Fibroblast of gingiva (primary cell): ENCODE data around the gene HGFAC.
A peak's percentile ranks its signal among the peaks of the same experiment; 100 is the strongest.

Source experiments
- DNase-seq: peaks from one replicate; pipeline ENCODE4 v3.0.0-alpha.2; 2011; ENCODE audit warnings: low read depth

Gene HGFAC

DNA sequence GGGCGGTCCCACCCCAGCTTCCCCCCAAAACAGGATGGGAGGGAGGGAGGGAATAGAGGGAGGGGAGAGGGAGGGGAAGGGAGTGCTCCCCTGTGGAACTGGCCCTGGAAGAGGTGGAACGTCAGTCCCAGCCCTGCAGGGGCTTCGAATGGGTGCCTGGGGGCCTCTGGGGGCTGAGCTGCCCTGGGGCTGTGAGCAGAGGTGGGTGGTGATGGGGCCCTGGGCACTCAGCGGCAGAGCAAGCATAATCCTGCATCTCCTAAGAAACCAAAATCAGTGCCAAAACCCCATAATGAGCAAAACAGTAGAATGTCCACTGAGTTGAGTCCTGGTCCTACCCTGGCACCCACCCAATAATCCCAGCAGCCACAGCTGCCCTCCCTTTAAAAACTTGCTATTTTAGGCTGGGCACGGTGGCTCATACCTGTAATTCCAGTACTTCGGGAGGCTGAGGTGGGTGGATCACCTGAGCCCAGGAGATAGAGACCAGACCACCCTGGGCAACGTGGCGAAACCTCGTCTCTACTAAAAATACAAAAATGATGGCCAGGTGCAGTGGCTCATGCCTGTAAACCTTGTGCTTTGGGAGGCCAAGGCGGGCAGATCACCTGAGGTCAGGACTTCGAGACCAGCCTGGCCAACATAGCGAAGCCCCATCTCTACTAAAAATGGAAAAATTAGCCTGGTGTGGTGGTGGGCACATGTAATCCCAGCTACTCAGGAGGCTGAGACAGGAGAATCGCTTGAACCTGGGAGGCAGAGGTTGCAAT is 32.4 kb downstream of the HGFAC start:
- DNase-seq, result no peak

GRCh38 chr4:3475041-3475712 is 33.4 kb downstream of the HGFAC start:
- DNase-seq, result no peak

GRCh38 chr4:3475713-3476260 is 34.0 kb downstream of the HGFAC start:
- no peak for DNase-seq

DNA sequence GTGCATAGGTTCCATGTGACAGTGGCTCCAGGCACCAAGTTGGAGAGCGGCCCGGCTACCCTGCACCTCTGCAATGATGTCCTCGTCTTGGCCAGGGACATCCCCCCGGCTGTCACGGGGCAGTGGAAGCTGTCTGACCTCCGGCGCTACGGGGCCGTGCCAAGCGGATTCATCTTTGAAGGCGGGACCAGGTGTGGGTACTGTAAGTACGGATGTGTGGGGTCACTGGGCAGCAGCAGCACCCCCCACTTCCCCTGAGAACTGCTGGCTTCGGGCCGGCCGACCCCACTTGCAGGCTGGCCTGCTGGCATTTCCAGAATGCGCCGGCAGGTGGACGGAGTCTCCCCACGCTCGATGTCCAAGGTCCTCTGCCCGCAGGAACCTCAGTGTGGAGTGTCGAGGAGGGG is 34.6 kb downstream of the HGFAC start:
- DNase-seq, result no peak

DNA sequence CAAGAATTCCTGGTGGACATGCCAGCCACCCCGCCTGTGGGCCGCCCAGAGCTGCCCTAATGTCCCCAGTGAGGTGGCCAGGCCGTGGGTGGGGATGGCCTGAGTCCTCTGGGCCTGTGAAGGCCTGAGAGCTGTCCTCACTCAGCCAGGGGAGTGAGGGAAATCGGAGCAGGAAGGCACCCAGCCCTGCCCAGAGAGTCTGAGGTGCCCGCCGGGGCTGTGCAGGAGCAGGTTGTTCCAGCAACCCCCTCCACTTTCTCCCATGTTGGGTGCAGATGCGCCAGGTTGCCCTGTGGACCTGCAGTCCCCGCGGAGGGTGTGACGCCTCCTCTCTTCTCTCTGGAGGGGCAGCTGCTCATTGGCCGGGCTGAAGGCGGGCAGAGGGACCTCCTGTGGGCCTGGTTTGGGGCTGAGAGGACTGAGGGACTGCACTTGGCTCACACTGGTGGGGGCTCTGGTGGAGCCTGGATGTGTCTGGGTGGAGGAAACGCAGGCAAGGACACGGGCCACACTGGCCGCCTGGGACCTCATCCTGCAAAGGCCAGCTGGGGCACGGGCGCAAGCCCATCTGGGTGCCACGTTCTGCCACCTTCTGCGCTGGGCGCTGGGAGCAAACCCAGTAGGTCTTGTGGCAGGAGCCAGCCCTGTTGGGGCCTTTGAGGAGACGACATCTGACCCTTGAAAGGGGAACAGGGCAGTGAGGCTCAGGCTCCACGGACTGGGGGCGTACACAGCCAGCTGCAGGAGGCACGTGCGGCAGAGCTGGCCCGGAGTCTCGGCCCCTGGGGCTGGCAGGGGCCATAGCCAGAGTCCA is 35.4 kb downstream of the HGFAC start:
- DNase-seq, result no peak

DNA sequence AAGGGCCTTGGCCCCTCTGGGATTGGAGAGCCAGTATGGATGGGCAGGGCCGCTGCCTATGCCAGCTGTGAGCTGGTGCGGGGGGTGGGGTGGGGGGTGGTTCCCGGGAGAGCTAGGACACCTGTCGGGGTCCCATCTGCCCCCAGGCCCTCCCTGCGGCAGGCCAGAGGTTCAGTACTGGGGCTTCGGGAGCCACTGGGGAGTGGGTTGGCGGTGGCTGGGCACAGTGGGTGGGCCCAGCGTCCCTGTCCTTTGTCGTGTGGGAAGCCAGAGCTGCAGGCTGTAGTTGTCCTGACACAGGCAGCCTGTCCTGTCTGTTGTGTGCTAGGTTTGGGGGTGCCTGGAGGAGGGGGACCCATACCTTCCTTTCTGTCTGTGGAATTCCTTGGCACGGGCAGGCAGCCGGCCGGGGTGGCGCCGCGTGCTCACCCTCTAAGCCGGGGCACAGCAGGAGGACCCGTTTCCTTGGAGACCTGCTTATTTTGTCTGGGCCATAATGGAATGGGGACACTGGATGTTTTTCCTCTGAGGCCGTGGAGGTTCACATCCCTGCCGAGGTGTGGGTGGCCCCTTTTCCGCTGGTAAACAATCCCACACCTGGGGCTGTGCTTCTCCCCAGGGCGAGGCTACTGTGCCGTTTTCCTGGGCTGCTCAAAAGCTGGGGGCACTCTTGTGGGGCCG is 36.1 kb downstream of the HGFAC start:
- DNase-seq, result no peak

DNA sequence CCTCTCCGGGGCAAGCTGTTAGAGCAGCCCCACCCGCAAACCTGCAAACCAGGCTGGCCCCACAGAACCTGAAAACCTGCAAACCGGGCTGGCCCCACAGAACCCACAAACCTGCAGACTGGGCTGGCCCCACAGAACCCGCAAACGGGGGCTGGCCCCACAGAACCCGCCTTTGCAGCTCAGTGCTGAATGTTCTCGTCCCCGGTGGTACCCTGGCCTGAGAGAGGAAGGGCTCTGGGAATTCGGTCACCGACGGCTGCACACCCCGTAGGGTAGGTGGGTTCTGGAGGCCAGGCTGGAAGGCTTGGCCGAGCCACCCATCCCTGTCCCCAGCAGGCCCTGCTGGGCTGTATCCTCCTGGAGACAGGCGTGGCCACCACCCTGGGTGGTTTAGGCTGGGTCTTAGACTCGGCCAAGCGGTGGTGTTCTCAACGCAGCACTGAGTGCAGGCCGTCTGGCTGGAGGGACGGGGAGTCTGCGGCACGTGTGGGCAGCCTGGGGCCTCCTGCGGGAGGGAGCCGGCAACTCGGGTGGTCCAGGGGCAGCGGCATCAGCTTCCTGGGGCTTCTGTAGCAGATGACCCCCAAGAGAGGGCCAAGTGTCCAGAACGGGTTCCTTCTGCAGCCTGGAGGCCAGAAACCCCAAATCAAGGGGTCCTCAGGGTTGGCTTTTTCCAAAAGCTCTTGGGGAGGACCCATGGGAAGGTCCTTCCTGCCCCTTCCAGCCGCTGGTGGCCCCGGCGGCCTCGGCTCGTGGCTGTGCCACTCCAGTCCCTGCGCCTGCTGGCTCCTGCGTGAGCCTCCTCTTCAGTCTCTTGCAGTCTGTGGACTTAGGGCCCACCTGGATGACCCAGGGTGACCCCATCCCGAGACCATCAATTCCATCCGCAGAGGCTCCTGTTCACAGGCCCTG is 36.9 kb downstream of the HGFAC start:
- no peak for DNase-seq

DNA sequence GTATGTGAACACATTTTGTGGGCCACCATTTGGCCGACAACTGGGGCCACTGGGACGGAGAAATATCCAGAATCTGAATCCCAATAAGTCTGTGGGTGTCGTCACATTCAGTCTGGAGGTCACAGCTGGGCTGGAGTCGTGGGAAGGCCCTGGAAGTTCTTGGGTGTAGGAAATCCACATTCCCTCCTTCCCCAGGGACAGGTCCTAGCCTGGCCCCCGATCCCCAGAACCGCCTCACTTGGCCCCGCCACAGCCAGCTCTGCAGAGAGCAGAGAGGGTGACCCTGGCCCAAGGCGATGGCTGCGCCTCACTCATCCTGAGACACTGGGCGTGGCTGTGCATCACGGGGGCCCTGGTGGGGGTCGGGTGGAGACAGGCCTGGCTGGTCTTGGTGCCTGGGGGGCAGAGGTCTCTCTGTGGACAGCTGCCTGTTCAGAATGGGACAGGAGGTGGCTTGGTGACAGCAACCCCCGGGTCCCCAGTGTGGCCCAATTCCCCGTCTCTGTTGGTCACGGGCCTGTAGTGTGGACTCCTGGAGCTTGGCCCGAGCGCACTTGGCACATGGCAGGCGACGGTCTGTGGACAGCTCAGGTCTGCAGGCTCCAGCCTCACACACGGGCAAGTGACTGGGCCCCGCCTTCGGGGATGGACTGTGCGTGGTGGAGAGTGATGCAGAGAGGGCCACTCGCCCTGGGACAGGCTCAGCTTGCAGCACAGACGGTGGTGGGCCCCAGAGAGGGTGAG is 37.8 kb downstream of the HGFAC start:
- DNase-seq, result no peak

- peak; percentile 58 for DNase-seq
These were observed 38.9 kb downstream of the HGFAC start for GRCh38 chr4:3480528-3481112.

- DNase-seq, result no peak
These were observed 39.4 kb downstream of the HGFAC start for GRCh38 chr4:3481113-3481531.

DNA sequence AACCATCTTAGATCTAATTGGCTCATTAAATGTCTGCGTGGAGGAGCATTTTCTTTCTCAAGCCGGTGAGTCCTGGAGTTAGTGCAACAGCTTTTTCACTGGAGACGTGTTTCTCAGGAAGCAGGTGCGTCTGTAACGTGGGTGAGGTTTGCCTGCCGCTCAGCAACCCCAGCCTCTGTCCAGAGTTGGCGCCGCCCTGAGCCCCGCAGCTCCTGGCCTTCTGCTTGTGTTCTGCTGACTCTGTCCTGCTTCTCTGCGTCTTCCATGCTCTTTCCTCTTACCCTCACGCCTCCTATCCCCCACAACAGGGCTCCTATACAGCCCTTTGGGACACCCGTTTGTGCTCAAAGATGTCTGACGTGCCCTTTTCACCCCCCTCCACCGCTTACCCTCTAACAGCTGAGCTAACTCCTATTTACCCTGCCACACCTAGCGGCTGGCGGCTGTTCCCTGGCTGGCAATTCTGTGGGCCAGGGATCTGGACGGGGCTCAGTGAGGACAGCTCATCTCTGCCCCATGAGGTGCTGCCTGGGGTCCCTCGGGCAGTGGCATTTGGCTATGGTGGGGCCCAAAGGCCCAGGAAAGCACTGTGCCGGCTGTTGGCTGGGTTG is 40.1 kb downstream of the HGFAC start:
- DNase-seq, result no peak

GRCh38 chr4:3482707-3483106 is 40.9 kb downstream of the HGFAC start:
- no peak for DNase-seq

DNA sequence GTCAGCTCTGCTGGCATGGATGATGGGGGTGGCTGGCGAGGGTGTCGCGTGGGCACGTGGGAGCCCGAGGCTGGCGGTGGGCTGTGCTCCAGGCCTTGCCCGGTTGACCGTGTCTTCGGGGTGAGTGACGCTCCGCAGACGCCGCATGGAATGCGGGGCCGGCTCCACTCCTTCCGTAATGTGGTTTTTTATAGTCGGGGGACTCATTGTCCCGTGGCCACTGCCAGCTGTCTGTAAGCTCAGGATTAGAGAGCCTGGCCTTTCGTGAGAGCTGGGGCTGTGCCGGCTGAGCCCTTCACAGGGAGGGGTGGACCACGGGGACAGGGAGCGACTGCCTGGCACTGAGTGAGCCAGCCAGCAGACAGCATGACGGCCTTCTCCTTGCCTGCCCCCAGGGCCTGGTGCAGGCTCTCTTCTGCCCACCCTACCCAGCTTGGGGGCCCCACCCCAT is 41.7 kb downstream of the HGFAC start:
- DNase-seq, result peak; percentile 19

DNA sequence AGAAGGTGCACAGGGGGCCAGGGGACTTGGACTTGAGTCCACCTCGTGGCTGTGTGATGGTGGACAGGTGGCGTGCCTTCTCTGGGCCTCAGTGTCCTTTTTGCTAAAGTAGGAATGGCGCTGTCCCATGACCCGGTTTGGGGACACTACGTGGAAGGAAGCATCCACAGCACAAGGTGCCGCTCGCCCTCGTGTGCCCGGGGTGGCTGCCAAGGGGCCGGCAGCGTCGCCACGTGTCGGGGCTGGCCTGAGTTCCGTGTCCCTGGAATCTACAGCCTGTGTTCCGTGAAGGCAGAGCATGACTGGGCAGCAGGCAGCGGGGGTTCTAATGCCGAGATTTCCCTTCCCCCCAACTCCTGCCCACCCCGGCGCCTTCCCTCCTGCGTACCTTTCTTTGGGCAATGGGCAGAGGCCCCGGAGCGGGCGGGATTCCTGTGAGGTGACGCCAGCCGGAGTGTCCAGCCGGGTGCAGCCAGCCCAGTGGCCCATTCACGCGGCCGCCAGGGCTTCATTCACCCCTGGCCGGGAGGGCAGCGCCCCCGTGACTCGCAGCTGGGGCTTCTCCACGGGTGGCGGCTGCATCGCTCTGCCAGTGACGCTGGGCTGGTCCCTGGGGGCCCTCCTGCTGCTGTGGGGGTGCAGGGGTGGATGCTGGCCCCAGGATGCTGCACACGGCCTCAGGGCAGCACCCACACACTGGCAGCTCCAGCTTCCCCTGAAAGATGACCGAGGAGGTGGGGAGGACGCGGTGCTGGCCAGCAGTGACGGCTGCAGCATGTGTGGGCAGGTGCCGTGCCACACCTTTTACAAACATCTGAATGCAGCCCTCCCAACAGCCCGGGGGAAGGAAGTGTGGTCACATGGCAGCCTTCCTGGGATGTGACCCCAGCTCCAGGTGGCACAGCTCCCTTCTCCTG is 42.5 kb downstream of the HGFAC start:
- peak; percentile 8 for DNase-seq

DNA sequence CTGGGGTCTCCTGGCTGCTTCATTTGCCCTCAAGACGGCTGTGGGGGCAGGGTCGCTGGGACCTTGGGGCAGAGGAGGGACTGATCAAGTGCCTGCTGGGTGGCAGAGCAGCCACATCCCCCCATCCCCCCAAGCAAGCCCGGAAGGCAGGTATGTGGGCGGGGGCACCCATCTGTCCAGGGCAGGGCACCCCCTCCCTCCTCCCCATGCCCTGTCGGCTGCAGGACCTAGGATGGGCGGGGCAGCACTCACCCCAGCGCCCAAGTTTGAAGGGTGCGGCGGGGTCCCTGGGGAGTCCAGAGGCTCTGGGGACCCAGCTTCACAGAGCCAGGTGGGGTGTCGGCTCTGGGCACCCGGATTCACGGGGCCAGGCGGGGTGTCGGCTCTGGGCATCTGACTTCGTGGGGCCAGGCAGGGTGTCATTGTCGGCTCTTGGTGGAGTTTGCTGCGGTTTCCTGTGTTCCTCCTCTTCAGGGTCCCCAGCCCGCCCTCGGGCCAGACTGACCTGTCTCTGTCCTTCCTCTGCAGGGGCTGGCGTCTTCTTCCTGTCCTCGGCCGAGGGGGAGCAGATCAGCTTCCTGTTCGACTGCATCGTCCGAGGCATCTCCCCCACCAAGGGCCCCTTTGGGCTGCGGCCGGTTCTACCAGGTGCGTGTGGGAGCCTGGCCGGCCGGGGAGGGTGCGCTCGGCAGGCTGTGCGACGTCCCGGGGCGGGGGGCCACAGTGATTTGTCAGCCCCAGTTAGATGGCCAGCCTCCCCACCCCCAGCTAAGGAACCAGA is 43.4 kb downstream of the HGFAC start:
- no peak for DNase-seq

- no peak for DNase-seq
These were observed 44.2 kb downstream of the HGFAC start for GRCh38 chr4:3485886-3486540.
